SK-N-SH (cell line): ENCODE data around the gene FAM219A. TPM values are rescaled to one million over a fixed set of nuclear protein-coding genes. Genes with fewer than 3 reads are reported as not detected.

Experiments used
- CTCF ChIA-PET: fragments of 300-600, 350-600 bp; formaldehyde crosslinking; extraction: SDS; loops from one replicate; lab custom pipeline; 2021; lab: Yijun Ruan, JAX
- POLR2A ChIA-PET: fragments of 350-600 bp; sonication (Branson Sonifier 250); formaldehyde crosslinking; extraction: SDS; loops from one replicate; lab custom pipeline; 2020; ENCODE audit warnings: antibody characterized with exemption, inconsistent platforms; lab: Yijun Ruan, JAX
- DNase-seq: peaks from one replicate; pipeline ENCODE4 v3.0.0; 2012
- H2AFZ ChIP-seq: fragments of 200-600 bp; sonication (generic); 2 replicates; pipeline ENCODE4 v1.8.1; 2016; ENCODE audit warnings: antibody characterized with exemption, mild to moderate bottlenecking, low read depth
- H3F3A ChIP-seq: fragments of 200-600 bp; sonication (generic); replicated peaks from 2 replicates; pipeline ENCODE3; 2016; ENCODE audit warnings: antibody characterized with exemption, mild to moderate bottlenecking; ENCODE audit not compliant: insufficient read depth
- H3K27ac ChIP-seq, 2 experiments: fragments of 200-500 bp in 1 of 2; fragments of 200-600 bp in 1 of 2; sonication (Bioruptor generic) in 1 of 2; sonication (generic), shearing (Covaris generic) in 1 of 2; 2 replicates each; pipeline versions ENCODE4 v1.5.1 to v1.6.1; 2014 to 2016; ENCODE audit warnings: low read depth in 2 of 2, inconsistent platforms in 1 of 2, low read length in 1 of 2, mild to moderate bottlenecking in 1 of 2, mixed read lengths in 1 of 2
- H3K27me3 ChIP-seq: fragments of 200-600 bp; sonication (generic), shearing (Covaris generic); 2 replicates; pipeline ENCODE4 v1.6.1; 2016; ENCODE audit warnings: mixed run types; ENCODE audit not compliant: insufficient read depth
- H3K36me3 ChIP-seq, 2 experiments: fragments of 200-500 bp in 1 of 2; fragments of 200-600 bp in 1 of 2; sonication (Bioruptor generic) in 1 of 2; sonication (generic) in 1 of 2; replicated peaks in 1 of 2; 2 replicates each; pipeline versions ENCODE3 to v1.5.1; 2014 to 2016; ENCODE audit warnings: low read length in 1 of 2, mild to moderate bottlenecking in 1 of 2; ENCODE audit not compliant: insufficient read depth in 2 of 2, control insufficient read depth in 1 of 2
- H3K4me1 ChIP-seq, 2 experiments: fragments of 200-500 bp in 1 of 2; fragments of 200-600 bp in 1 of 2; sonication (Bioruptor generic) in 1 of 2; sonication (generic), shearing (Covaris generic) in 1 of 2; 2 replicates each; pipeline versions ENCODE4 v1.5.1 to v1.6.1; 2014 to 2016; ENCODE audit warnings: low read depth in 1 of 2, low read length in 1 of 2, mixed run types in 1 of 2; ENCODE audit not compliant: insufficient read depth in 2 of 2, control insufficient read depth in 1 of 2
- H3K4me2 ChIP-seq: fragments of 200-600 bp; sonication (generic), shearing (Covaris generic); 2 replicates; pipeline ENCODE4 v1.6.1; 2017; ENCODE audit warnings: mixed run types
- H3K4me3 ChIP-seq, 2 experiments: fragments of 200-500 bp in 1 of 2; fragments of 200-600 bp in 1 of 2; sonication (Bioruptor generic) in 1 of 2; sonication (generic), shearing (Covaris generic) in 1 of 2; 2 replicates each; pipeline versions ENCODE4 v1.5.1 to v1.8.1; 2014 to 2016; ENCODE audit warnings: low read depth in 2 of 2, inconsistent platforms in 1 of 2, low read length in 1 of 2, mild to moderate bottlenecking in 1 of 2, mixed read lengths in 1 of 2, moderate library complexity in 1 of 2
- H3K79me2 ChIP-seq: fragments of 200-600 bp; sonication (generic); 2 replicates; pipeline ENCODE4 v1.8.1; 2017; ENCODE audit warnings: mild to moderate bottlenecking; ENCODE audit not compliant: insufficient read depth
- H3K9ac ChIP-seq: fragments of 200-600 bp; sonication (generic); 2 replicates; pipeline ENCODE4 v1.6.1; 2017; ENCODE audit warnings: mixed run types
- H3K9me2 ChIP-seq: fragments of 200-600 bp; sonication (generic); 2 replicates; pipeline ENCODE4 v1.6.1; 2017; ENCODE audit warnings: mixed run types
- H3K9me3 ChIP-seq: fragments of 200-600 bp; sonication (generic); 2 replicates; pipeline ENCODE4 v1.6.1; 2017; ENCODE audit warnings: mixed run types, mild to moderate bottlenecking, moderate library complexity
- H4K20me1 ChIP-seq: fragments of 200-600 bp; sonication (generic); 2 replicates; pipeline ENCODE4 v1.6.1; 2017; ENCODE audit warnings: mild to moderate bottlenecking, mixed run types; ENCODE audit not compliant: insufficient read depth
- CHD2 ChIP-seq: fragments of 150-350 bp; IDR thresholded peaks from 2 replicates; pipeline ENCODE4 v1.6.1; 2018; ENCODE audit warnings: low read length; ENCODE audit not compliant: partially characterized antibody
- EZH2phosphoT487 ChIP-seq: fragments of 200-600 bp; sonication (generic); IDR thresholded peaks from 2 replicates; pipeline ENCODE4 v1.6.1; 2017; ENCODE audit warnings: low read depth, mixed run types, mild to moderate bottlenecking, antibody characterized with exemption, moderate library complexity, borderline replicate concordance
- FOSL2 ChIP-seq: IDR thresholded peaks from 2 replicates; pipeline ENCODE4 v1.4.0; 2012; ENCODE audit warnings: low read depth, mild to moderate bottlenecking, moderate library complexity, borderline replicate concordance
- FOXJ3 ChIP-seq: sonication (generic); formaldehyde crosslinking; IDR thresholded peaks from 2 replicates; pipeline ENCODE4 v1.5.1; 2020; ENCODE audit warnings: mild to moderate bottlenecking, missing genetic modification reagents
- GABPA ChIP-seq: IDR thresholded peaks from 2 replicates; pipeline ENCODE4 v1.4.0; 2012; ENCODE audit warnings: low read depth, mild to moderate bottlenecking
- JUND ChIP-seq: IDR thresholded peaks from 2 replicates; pipeline ENCODE4 v1.4.0; 2012
- MEF2A ChIP-seq: IDR thresholded peaks from 2 replicates; pipeline ENCODE4 v1.4.0; 2012; ENCODE audit warnings: low read depth, borderline replicate concordance
- PBX3 ChIP-seq: IDR thresholded peaks from 2 replicates; pipeline ENCODE4; 2012
- POLR2AphosphoS5 ChIP-seq: IDR thresholded peaks from 2 replicates; pipeline ENCODE4 v1.6.1; 2012; ENCODE audit warnings: low read depth, low read length
- REST ChIP-seq: IDR thresholded peaks from 2 replicates; pipeline ENCODE4 v1.6.1; 2012; ENCODE audit warnings: mild to moderate bottlenecking, low read depth, low read length, moderate library complexity
- RFX5 ChIP-seq: IDR thresholded peaks from 2 replicates; pipeline ENCODE4 v1.6.1; 2012; ENCODE audit warnings: mild to moderate bottlenecking, improper control_type of control experiment, low read length
- RXRA ChIP-seq: IDR thresholded peaks from 2 replicates; pipeline ENCODE4 v1.4.0; 2012; ENCODE audit warnings: low read depth, mild to moderate bottlenecking, borderline replicate concordance
- SIN3A ChIP-seq: IDR thresholded peaks from 2 replicates; pipeline ENCODE4 v1.6.1; 2012; ENCODE audit warnings: low read depth, mild to moderate bottlenecking, low read length, moderate library complexity, borderline replicate concordance
- TEAD4 ChIP-seq: IDR thresholded peaks from 2 replicates; pipeline ENCODE4 v1.4.0; 2012; ENCODE audit warnings: mild to moderate bottlenecking, borderline replicate concordance; ENCODE audit not compliant: insufficient read depth
- USF1 ChIP-seq: IDR thresholded peaks from 2 replicates; pipeline ENCODE4 v1.4.0; 2012; ENCODE audit warnings: low read depth, borderline replicate concordance
- USF2 ChIP-seq: fragments of 150-350 bp; IDR thresholded peaks from 2 replicates; pipeline ENCODE4 v1.6.1; 2017; ENCODE audit warnings: antibody characterized with exemption, low read length, low read depth, borderline replicate concordance
- WGBS: methylation state at CpG from one replicate; pipeline ENCODE4 v1.1.6; 2017; ENCODE audit warnings: low lambda C conversion rate; 5-methylcytosine and 5-hydroxymethylcytosine counted together
- polyA plus RNA-seq, 3 experiments: library from polyadenylated mRNA; depleted of rRNA; stranded (reverse); fragments of >200 nt; gene quantifications; 2 replicates each; pipeline ENCODE4 v1.2.3, GENCODE V29; 2012

The FAM219A gene
- polyA plus RNA-seq, 1 of the 3 experiments (the other 2 are of a cell fraction) = 15.7 TPM

- DNase-seq = no peak
- Histone ChIP-seq H3K9ac (no peak overlapping the region), H3K79me2 (no peaks in the 10 kb centered on the region), H4K20me1 (no peaks in the 10 kb centered on the region), H3K9me3 (no peaks in the 10 kb centered on the region), H3F3A (no peaks in the 10 kb centered on the region), H3K36me3 (peaks cover 0 to 5% of the 10 kb centered on the region in 2 experiments), H3K9me2 (no peaks in the 10 kb centered on the region), H3K27me3 (no peaks in the 10 kb centered on the region), H3K4me2 (no peak overlapping the region), H2AFZ (no peak overlapping the region), H3K27ac (no peak overlapping the region; a peak in 1 of 4 replicates), H3K4me3 (no peak overlapping the region), H3K4me1 (peaks cover 0 to 28% of the 10 kb centered on the region in 2 experiments; a peak in 2 of 4 replicates)
- 95% methylated on average over 39 of the region's 60 CpGs for WGBS
- CTCF ChIA-PET = no interaction called here
- TF ChIP-seq RXRA (no peak), SIN3A (no peak), FOSL2 (no peak), GABPA (no peak), MEF2A (no peak), POLR2AphosphoS5 (no peak), USF2 (no peak), RFX5 (no peak), REST (no peak), PBX3 (no peak), JUND (no peak), USF1 (no peak), EZH2phosphoT487 (no peak), CHD2 (no peak), FOXJ3 (CRISPR knock-in tag) (no peak), TEAD4 (no peak)
- POLR2A ChIA-PET = no interaction called here
These were observed 86.4 kb downstream of the FAM219A start for GRCh38 chr9:34371886-34372466.
